OCI-LY7 (cell line): Measurements from ENCODE around the gene DNAJC25. TPM values are rescaled to one million over a fixed set of nuclear protein-coding genes. Genes with fewer than 3 reads are reported as not detected.

Experiments used
- BruUV-seq: library from RNA; stranded (reverse); fragments of 400-500 nt; replicated peaks from 2 replicates; lab custom pipeline; 2021; lab: Mats Ljungman, UMichigan
- CTCF ChIA-PET: fragments of 300-600 bp; sonication (Branson Sonifier 250); formaldehyde crosslinking; loops from one replicate; lab custom pipeline; 2022; ENCODE audit warnings: antibody characterized with exemption; ENCODE audit not compliant: unreplicated experiment; lab: Charles Lee
- POLR2A ChIA-PET: fragments of 300-600 bp; sonication (Branson Sonifier 250); formaldehyde crosslinking; loops from one replicate; lab custom pipeline; 2022; ENCODE audit warnings: antibody characterized with exemption; lab: Charles Lee
- DNase-seq: peaks from one replicate; pipeline ENCODE4 v3.0.0-alpha.2; 2015; ENCODE audit warnings: low spot score
- H2AFZ ChIP-seq: fragments of 200-600 bp; sonication (generic), shearing (Covaris generic); 2 replicates; pipeline ENCODE4 v1.6.1; 2014; ENCODE audit warnings: mild to moderate bottlenecking, antibody characterized with exemption, low read length, moderate library complexity
- H3K27ac ChIP-seq: fragments of 200-600 bp; sonication (generic); 2 replicates; pipeline ENCODE4 v1.5.1; 2014; ENCODE audit warnings: mixed run types, low read depth, mild to moderate bottlenecking, moderate library complexity, low read length, inconsistent platforms; ENCODE audit not compliant: poor library complexity, severe bottlenecking
- H3K36me3 ChIP-seq: fragments of 200-600 bp; sonication (generic); 2 replicates; pipeline ENCODE4 v1.6.1; 2014; ENCODE audit warnings: mild to moderate bottlenecking, antibody characterized with exemption, low read length, moderate library complexity, mixed read lengths; ENCODE audit not compliant: insufficient read depth
- H3K4me1 ChIP-seq: fragments of 200-600 bp; sonication (generic); 2 replicates; pipeline ENCODE4 v1.5.1; 2014; ENCODE audit warnings: mild to moderate bottlenecking, low read length; ENCODE audit not compliant: insufficient read depth, poor library complexity, severe bottlenecking
- H3K4me2 ChIP-seq: fragments of 200-600 bp; sonication (generic); 2 replicates; pipeline ENCODE4 v1.6.1; 2014; ENCODE audit warnings: mild to moderate bottlenecking, low read length
- H3K4me3 ChIP-seq: fragments of 200-600 bp; sonication (generic); 2 replicates; pipeline ENCODE4 v1.5.1; 2014; ENCODE audit warnings: mild to moderate bottlenecking, low read depth, low read length; ENCODE audit not compliant: poor library complexity, severe bottlenecking
- H3K79me2 ChIP-seq: fragments of 200-600 bp; sonication (generic); 2 replicates; pipeline ENCODE4 v1.6.1; 2016; ENCODE audit warnings: low read depth, mild to moderate bottlenecking, low read length, moderate library complexity, mixed read lengths; ENCODE audit not compliant: insufficient read depth
- H3K9me2 ChIP-seq: fragments of 200-600 bp; sonication (generic); 2 replicates; pipeline ENCODE4 v1.6.1; 2016; ENCODE audit warnings: mild to moderate bottlenecking, low read length, mixed read lengths; ENCODE audit not compliant: insufficient read depth
- H3K9me3 ChIP-seq: fragments of 200-600 bp; sonication (generic); 2 replicates; pipeline ENCODE4 v1.6.1; 2014; ENCODE audit warnings: mild to moderate bottlenecking, mixed run types, low read length, mixed read lengths
- H4K20me1 ChIP-seq: fragments of 200-600 bp; sonication (generic); 2 replicates; pipeline ENCODE4 v1.6.1; 2014; ENCODE audit warnings: mild to moderate bottlenecking, antibody characterized with exemption, low read length, moderate library complexity, mixed read lengths; ENCODE audit not compliant: insufficient read depth
- CTCF ChIP-seq: fragments of 200-600 bp; sonication (generic); conservative IDR thresholded peaks from 2 replicates; pipeline ENCODE4 v1.5.1; 2014; ENCODE audit warnings: mild to moderate bottlenecking, antibody characterized with exemption, low read length, moderate library complexity, mixed read lengths
- EZH2phosphoT487 ChIP-seq: fragments of 200-600 bp; sonication (generic); IDR thresholded peaks from 2 replicates; pipeline ENCODE4 v1.6.1; 2018; ENCODE audit warnings: low read depth, borderline replicate concordance, mild to moderate bottlenecking, mixed run types, antibody characterized with exemption, low read length, moderate library complexity, mixed read lengths
- intact Hi-C: fragments of 100-400 bp; cut with micrococcal nuclease; formaldehyde crosslinking; loops from one replicate; pipeline ENCODE4 v1.10.0; 2022; ENCODE audit not compliant: unreplicated experiment
- total RNA-seq, 2 experiments: library from RNA; depleted of rRNA in 1 of 2; stranded (reverse); fragments of >200 nt in 1 of 2; shearing (Covaris generic) in 1 of 2; gene quantifications; 2 replicates each; pipeline ENCODE4 v1.2.3, GENCODE V29; 2014 to 2022

The DNAJC25 gene
- total RNA-seq, 2 experiments from 2014 or later, result 5.8 to 7.0 TPM

GRCh38 chr9:111604054-111604615 is 27.0 kb upstream of the DNAJC25 start:
- Histone ChIP-seq H3K4me3 (no peak overlapping the region), H3K27ac (no peak overlapping the region), H3K36me3 (no peaks in the 10 kb centered on the region), H3K9me2 (no peaks in the 10 kb centered on the region), H3K9me3 (no peaks in the 10 kb centered on the region), H3K79me2 (no peaks in the 10 kb centered on the region), H2AFZ (no peak overlapping the region), H4K20me1 (no peaks in the 10 kb centered on the region), H3K4me2 (no peak overlapping the region), H3K4me1 (no peaks in the 10 kb centered on the region)
- DNase-seq, result no peak
- TF ChIP-seq CTCF (no peak), EZH2phosphoT487 (no peak)
- ChIA-PET CTCF (no interaction called here), POLR2A (interaction anchor here (0.6 kb wide), 1 partner anchor 280 kb away, joined by 3 read pairs; no protein-coding TSS in a partner anchor)
- intact Hi-C loops, result no loop called here
- no TSS peak for BruUV-seq

DNA sequence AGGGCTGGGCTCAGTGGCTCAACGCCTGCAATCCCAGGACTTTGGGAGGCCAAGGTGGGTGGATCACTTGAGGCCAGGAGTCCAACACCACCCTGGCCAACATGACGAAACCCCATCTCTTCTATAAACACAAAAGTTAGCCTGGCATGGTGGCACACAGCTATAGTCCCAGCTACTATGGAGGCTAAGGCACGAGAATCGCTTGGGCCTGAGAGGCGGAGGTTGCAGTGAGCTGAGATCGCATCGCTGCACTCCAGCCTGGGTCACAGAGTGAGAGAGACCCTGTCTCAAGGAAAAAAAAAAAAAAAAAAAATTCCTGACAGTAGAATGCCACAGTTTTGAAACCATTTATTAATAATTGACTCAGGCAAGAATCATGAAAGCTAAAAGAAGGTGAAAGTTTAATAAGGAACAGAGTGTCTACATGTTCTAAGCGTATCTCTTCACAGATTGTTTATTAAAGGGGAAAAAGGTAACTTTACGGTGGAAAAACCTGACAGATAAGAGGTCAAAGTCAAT is 26.0 kb upstream of the DNAJC25 start:
- TF ChIP-seq EZH2phosphoT487 (no peak), CTCF (no peak)
- Histone ChIP-seq H3K9me3 (no peaks in the 10 kb centered on the region), H3K79me2 (no peaks in the 10 kb centered on the region), H3K4me2 (no peak overlapping the region), H3K9me2 (no peaks in the 10 kb centered on the region), H2AFZ (no peak overlapping the region), H3K4me1 (no peaks in the 10 kb centered on the region), H4K20me1 (no peaks in the 10 kb centered on the region), H3K4me3 (no peak overlapping the region), H3K36me3 (no peaks in the 10 kb centered on the region), H3K27ac (no peak overlapping the region)
- no peak for DNase-seq
- no TSS peak for BruUV-seq
- CTCF ChIA-PET, result no interaction called here
- intact Hi-C loops, result no loop called here
- POLR2A ChIA-PET, result no interaction called here

DNA sequence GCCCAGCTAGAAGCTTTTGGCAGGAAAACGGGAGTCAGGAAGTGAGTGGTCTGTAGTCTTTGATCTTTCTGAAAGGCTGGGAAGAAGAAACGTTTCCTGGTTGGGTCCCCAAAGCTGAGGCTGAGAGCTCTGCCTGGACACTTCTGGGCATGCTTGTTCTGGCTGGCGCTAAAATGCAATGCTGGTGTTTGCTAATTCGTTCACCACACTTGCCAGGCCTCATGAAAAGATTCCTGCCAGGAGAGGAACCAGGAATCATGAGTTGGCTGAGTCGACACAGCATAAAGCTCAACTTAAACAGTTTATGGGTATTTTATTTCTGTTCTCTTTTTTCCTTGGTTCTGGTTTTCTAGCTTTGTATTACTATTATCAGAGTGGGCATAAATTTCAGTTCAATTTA is 21.0 kb upstream of the DNAJC25 start:
- Histone ChIP-seq H3K79me2 (no peaks in the 10 kb centered on the region), H3K27ac (no peak overlapping the region), H3K9me2 (no peaks in the 10 kb centered on the region), H3K4me2 (no peak overlapping the region), H3K4me1 (no peaks in the 10 kb centered on the region), H2AFZ (no peak overlapping the region), H3K9me3 (no peaks in the 10 kb centered on the region), H3K4me3 (no peak overlapping the region), H3K36me3 (no peaks in the 10 kb centered on the region), H4K20me1 (no peaks in the 10 kb centered on the region)
- POLR2A ChIA-PET, result no interaction called here
- intact Hi-C loops, result no loop called here
- TF ChIP-seq EZH2phosphoT487, result no peak
- TF ChIP-seq CTCF, result no peak
- CTCF ChIA-PET, result no interaction called here
- DNase-seq, result no peak
- no TSS peak for BruUV-seq
